ENCODE data around the gene SMARCA4.

Gene SMARCA4

DNA sequence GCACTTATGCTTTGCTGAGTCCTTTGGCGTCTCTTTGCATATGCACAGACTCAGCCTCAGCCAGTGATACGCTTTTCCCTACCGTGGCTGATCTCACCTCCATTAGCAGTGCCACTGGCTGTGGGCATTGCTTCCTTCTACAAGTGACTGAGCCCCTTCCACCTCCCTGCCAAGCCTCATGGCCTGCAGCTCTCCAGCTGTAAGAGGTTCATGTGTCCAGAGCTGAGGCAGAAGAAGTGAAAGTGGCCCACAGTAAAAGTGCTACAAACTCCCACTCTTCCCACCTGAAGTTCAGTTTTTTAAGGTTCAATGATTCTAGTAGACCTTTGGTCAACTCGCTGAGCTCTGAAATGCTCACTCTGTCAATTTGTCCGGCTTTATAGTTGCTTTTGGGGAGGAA lies 44.7 kb downstream of the SMARCA4 start:
- no peaks in the 10 kb centered on the region for H3K4me1 Mint-ChIP-seq (ENCODE audit: low read depth)
- no peak overlapping the region for H3K27ac Mint-ChIP-seq
- peaks cover 30% of the 10 kb centered on the region for H3K36me3 Mint-ChIP-seq (ENCODE audit: low read depth)
- H3K27me3 Mint-ChIP-seq (ENCODE audit: low read depth): no peaks in the 10 kb centered on the region
- H3K4me3 Mint-ChIP-seq: no peak overlapping the region
- no peaks in the 10 kb centered on the region for H3K9me3 Mint-ChIP-seq

DNA sequence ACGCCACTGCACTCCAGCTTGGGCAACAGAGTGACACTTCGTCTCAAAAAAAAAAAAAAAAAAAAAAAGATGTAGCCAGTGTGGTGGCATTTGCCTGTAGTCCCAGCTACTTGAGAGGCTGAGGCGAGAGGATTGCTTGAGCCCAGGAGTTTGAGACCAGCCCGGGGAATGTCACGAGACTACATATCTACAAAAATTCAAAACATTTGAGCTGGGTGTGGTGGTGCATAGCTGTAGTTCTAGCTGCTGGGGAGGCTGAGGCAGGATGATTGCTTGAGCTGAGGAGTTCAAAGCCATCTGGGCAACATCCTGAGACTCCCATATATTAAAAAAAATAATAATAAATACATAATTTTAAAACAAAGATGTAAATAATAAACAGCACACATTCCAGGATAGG lies 46.6 kb downstream of the SMARCA4 start:
- H3K27ac Mint-ChIP-seq: no peak overlapping the region
- H3K27me3 Mint-ChIP-seq (ENCODE audit: low read depth): no peaks in the 10 kb centered on the region
- H3K36me3 Mint-ChIP-seq (ENCODE audit: low read depth): peaks cover 33% of the 10 kb centered on the region
- no peaks in the 10 kb centered on the region for H3K4me1 Mint-ChIP-seq (ENCODE audit: low read depth)
- H3K4me3 Mint-ChIP-seq: no peak overlapping the region
- H3K9me3 Mint-ChIP-seq: no peaks in the 10 kb centered on the region

DNA sequence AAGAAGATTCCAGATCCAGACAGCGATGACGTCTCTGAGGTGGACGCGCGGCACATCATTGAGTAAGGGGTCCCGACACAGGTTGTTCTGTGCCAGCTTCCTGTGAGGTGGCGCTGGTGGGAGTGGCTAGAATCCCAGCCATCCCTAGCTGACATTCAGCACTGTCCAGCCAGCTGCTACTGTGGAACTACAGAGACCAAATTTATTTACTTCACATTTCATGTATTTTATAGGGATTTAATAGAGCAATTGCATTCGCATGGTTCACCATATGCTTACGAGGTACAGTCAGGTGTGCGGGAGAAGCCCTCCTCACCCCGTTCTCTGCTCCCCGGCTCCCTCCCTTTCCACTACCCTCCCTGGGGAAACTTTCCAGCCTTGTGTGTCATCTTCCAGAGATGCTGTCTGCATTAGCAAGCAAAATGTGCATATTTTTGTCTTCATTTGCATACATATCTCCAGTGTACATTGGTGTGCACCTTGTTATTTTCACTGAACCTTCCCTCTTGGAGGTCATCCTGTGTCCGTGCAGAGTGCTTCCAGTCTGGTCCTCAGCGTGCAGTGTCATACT lies 47.2 kb downstream of the SMARCA4 start:
- Mint-ChIP-seq H3K27ac (no peak overlapping the region), H3K36me3 (ENCODE audit: low read depth) (peaks cover 34% of the 10 kb centered on the region), H3K27me3 (ENCODE audit: low read depth) (no peaks in the 10 kb centered on the region)

DNA sequence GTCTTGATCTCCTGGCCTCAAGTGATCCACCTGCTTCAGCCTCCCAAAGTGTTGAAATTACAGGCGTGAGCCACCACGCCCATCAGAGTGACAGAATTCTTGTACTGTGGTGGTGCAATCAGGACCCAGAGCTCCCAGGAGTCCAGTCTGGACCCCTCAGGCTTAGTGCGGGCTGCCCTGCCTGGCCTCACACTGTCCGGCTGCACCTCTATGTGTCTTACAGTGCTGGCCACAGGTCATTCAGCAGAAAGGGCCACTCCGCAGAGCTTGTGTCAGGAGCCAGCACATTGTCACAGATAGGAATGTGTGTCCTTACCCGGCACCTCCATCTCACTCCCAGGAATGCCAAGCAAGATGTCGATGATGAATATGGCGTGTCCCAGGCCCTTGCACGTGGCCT lies 49.2 kb downstream of the SMARCA4 start:
- peaks cover 38% of the 10 kb centered on the region for H3K36me3 Mint-ChIP-seq (ENCODE audit: low read depth)
- no peaks in the 10 kb centered on the region for H3K27me3 Mint-ChIP-seq (ENCODE audit: low read depth)
- no peaks in the 10 kb centered on the region for H3K4me1 Mint-ChIP-seq (ENCODE audit: low read depth)
- H3K27ac Mint-ChIP-seq: no peak overlapping the region
- H3K9me3 Mint-ChIP-seq: no peaks in the 10 kb centered on the region
- no peak overlapping the region for H3K4me3 Mint-ChIP-seq

More for the DNA sequence above, 47.2 kb downstream of the SMARCA4 start:
- Mint-ChIP-seq H3K4me3 (no peak overlapping the region), H3K4me1 (ENCODE audit: low read depth) (no peaks in the 10 kb centered on the region), H3K9me3 (no peaks in the 10 kb centered on the region)

DNA sequence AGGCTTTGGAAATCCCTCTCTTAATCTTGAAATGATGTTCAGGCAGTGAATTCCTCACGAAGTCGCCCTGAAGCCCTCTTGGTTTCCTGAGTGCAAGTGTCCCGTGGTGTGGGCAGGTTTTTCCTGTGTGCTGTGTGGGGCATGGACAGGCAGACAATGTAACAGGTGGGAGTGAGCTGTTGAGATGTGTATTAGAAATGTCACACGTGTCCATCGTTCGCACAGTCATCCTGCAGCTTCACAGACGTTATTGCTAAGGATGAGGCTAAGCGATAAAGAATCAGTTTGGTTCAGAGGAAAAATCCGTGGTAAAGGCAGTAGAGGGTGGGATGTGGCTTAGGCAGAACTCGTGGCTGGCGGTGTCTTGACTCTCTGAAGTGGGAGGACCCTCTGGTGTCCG lies 51.7 kb downstream of the SMARCA4 start:
- Mint-ChIP-seq H3K27me3 (ENCODE audit: low read depth) (no peaks in the 10 kb centered on the region), H3K4me1 (ENCODE audit: low read depth) (no peaks in the 10 kb centered on the region), H3K27ac (no peak overlapping the region), H3K9me3 (no peaks in the 10 kb centered on the region), H3K36me3 (ENCODE audit: low read depth) (peaks cover 39% of the 10 kb centered on the region), H3K4me3 (no peak overlapping the region)

DNA sequence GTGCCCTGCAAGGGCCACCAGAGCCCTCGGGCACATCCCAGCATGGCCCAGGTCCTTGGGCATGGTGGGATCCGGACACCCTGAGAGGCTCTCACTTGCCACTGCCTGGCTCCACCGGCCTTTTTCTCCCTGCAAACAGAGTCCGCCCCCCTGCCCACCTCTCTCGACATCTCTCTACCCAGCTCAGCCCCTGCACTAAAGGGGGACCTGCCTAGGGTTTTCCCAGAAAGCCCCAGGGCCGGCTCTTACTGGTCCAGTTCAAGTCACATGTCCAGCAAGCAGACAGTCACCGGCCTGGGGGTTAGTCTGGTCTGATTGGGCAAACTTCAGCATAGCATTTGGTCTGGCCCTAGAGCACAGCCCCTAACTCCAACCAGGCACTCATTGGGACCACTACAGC lies 52.9 kb downstream of the SMARCA4 start:
- Mint-ChIP-seq H3K27me3 (ENCODE audit: low read depth) (no peaks in the 10 kb centered on the region), H3K36me3 (ENCODE audit: low read depth) (peaks cover 31% of the 10 kb centered on the region), H3K9me3 (no peaks in the 10 kb centered on the region), H3K27ac (no peak overlapping the region), H3K4me1 (ENCODE audit: low read depth) (no peaks in the 10 kb centered on the region), H3K4me3 (no peak overlapping the region)

DNA sequence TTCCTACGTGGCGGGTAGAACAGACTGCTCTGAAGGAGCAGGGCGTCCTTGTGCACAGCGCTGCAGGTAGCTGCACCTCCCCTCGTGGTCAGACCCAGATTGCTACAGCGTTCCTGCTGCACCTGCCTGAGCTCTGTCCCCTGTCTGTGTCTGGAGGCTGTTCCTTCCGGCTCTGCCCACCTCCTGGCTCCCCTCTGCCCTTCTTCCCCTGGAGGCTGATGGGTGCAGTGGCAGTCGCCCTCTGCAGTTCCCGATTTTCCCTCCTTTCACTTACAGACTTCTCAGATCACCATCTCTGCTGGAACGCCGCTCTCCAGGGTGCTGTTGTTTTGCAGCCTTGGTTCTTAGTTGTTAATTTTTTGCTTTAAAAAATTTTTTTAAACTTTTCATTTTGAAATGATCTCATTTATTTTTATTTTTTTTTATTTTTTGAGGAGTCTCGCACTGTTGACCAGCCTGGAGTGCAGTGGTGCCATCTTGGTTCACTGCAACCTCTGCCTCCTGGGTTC lies 53.6 kb downstream of the SMARCA4 start:
- Mint-ChIP-seq H3K27me3 (ENCODE audit: low read depth) (no peaks in the 10 kb centered on the region), H3K36me3 (ENCODE audit: low read depth) (peaks cover 33% of the 10 kb centered on the region), H3K27ac (no peak overlapping the region), H3K4me1 (ENCODE audit: low read depth) (no peaks in the 10 kb centered on the region), H3K9me3 (no peaks in the 10 kb centered on the region), H3K4me3 (no peak overlapping the region)

DNA sequence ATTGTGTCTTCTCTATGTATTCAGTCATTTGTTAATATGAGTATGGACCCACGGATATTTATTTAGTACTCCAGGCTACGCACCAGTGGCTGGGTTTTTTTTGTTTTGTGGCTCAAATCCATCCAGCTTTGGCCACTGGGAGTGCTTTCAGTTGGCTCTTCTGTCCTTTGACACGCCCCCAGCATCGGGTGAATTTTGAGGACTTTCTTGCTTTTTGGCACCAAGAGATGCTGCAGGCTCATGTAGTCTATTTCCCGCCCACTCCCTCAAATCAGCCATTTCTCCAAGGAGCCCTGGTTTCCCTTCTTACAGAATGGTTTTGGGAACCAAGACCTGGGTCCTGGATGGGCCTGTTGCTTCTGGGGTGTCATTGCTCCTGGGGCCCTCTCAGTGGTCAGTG lies 55.8 kb downstream of the SMARCA4 start:
- H3K36me3 Mint-ChIP-seq (ENCODE audit: low read depth): peaks cover 38% of the 10 kb centered on the region
- H3K27me3 Mint-ChIP-seq (ENCODE audit: low read depth): no peaks in the 10 kb centered on the region
- no peak overlapping the region for H3K4me3 Mint-ChIP-seq
- H3K4me1 Mint-ChIP-seq (ENCODE audit: low read depth): no peaks in the 10 kb centered on the region
- no peak overlapping the region for H3K27ac Mint-ChIP-seq
- H3K9me3 Mint-ChIP-seq: no peaks in the 10 kb centered on the region

DNA sequence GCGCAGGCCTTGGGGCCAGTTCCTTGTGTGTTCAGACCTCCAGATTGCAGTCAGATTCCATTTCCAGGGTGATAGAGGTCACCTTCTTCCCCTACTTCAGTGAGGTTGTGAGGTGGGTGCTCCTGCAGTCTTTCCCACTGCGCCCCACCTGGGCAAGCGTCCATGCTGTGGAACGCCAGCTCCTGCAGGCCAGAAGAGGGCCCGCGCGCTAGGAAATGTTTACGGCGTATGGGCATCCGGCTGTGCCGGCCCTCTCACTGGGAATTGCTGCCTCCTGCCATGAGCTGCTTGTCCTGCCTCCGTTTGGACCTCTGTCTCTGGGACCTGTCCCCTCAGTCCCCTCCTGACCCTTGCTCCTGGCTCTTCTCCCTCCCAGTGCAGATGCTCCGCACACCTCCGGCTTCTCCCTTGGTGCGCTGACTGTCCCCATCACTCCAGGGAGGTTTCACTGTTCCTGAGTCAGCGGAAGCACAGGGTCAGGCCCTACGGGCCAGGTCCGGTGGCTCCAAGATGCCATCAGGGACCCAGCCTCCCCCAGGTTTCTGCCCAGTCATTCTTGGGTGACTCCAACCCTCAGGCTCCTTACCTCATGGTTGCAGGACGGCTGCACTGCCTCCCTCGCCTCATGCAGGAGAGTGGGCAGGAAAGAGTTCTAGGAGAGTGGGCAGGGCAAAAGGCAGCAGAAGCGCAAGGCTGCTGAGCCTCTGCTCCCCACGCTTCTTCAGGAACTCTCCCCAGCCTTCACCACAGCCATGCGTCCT lies 56.6 kb downstream of the SMARCA4 start:
- Mint-ChIP-seq H3K27me3 (ENCODE audit: low read depth) (no peaks in the 10 kb centered on the region), H3K4me3 (no peak overlapping the region), H3K36me3 (ENCODE audit: low read depth) (peaks cover 34% of the 10 kb centered on the region), H3K4me1 (ENCODE audit: low read depth) (no peaks in the 10 kb centered on the region), H3K9me3 (no peaks in the 10 kb centered on the region), H3K27ac (no peak overlapping the region)

DNA sequence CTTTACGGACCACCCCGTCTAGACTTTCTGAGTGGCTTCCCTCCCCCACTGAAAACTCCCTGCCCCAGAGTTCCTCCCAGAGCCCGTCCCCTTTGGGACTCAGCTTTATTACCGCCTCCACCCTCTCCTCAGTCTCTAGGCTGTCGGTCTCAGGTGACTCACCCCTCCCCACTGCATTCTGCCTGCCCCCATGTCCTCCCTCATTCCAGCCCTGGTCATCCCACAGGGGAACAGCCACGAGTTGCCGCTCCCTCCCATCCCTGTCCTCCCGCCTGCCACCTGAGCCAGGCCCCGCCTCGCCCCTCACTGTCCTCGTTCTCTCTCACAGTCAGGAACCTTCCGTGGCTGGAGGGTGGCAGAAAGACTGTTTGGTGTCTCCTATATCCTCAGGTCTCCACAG lies 57.3 kb downstream of the SMARCA4 start:
- Mint-ChIP-seq H3K27ac (no peak overlapping the region), H3K4me1 (ENCODE audit: low read depth) (no peaks in the 10 kb centered on the region), H3K4me3 (no peak overlapping the region), H3K27me3 (ENCODE audit: low read depth) (no peaks in the 10 kb centered on the region), H3K9me3 (no peaks in the 10 kb centered on the region), H3K36me3 (ENCODE audit: low read depth) (peaks cover 30% of the 10 kb centered on the region)

DNA sequence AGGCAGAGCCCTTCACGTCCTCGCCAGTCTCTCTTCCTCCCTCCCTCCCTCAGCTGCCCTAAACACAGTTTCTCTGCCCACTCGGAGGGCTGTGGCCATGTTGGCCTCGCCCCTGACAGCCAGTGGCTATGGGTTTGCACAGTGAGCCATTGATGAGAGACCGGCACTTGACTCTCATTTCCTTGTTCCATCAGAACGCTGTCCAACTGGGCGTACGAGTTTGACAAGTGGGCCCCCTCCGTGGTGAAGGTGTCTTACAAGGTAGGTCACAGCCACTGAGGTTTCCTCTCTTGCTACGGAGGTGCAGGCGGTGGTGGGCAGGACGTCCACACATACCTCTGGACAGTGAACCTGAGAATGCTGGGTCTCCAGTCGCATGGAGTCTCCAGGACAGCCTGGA lies 57.9 kb downstream of the SMARCA4 start:
- H3K9me3 Mint-ChIP-seq: no peaks in the 10 kb centered on the region
- peaks cover 29% of the 10 kb centered on the region for H3K36me3 Mint-ChIP-seq (ENCODE audit: low read depth)
- H3K4me3 Mint-ChIP-seq: no peak overlapping the region
- H3K4me1 Mint-ChIP-seq (ENCODE audit: low read depth): no peaks in the 10 kb centered on the region
- no peaks in the 10 kb centered on the region for H3K27me3 Mint-ChIP-seq (ENCODE audit: low read depth)
- H3K27ac Mint-ChIP-seq: no peak overlapping the region

DNA sequence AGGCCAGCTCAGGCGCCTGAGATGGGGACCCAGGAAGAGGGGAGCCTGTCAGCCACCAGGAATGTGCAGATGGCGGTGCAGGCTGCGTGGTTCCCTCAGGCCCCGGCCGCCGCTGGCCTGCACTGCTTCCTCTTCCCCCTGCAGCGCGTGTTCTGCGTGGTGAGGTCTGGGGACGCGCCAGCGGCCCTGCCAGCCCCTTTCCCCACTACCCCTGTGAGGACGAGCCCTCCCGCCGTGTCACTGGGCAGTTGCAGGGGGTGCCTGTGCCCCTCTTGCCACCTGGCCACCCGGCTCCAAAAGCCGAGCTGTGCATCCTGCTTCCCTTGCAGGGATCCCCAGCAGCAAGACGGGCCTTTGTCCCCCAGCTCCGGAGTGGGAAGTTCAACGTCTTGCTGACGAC lies 58.4 kb downstream of the SMARCA4 start:
- Mint-ChIP-seq H3K36me3 (ENCODE audit: low read depth) (peaks cover 27% of the 10 kb centered on the region), H3K4me3 (no peak overlapping the region), H3K27ac (no peak overlapping the region), H3K27me3 (ENCODE audit: low read depth) (no peaks in the 10 kb centered on the region), H3K9me3 (no peaks in the 10 kb centered on the region), H3K4me1 (ENCODE audit: low read depth) (no peaks in the 10 kb centered on the region)

DNA sequence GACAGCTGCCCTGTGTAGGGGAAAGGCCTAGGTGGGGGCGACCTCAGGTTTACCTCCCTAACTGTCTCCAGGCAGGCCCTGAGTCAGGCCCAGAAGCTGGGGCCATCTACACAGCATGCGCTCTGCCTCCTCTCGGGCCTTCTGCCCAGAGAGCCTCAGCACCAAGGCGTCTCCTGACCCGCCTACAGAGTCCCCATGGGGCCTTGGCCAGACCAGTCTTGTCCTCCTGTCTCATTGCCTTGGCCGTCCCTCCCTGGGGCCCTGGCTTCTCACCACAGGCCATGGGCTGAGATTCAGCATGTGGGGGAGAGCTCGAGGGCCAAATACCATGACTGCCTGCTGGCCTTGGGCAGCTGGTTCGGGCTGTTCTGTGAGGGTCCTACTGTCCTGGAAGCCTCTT lies 59.0 kb downstream of the SMARCA4 start:
- no peaks in the 10 kb centered on the region for H3K9me3 Mint-ChIP-seq
- H3K27ac Mint-ChIP-seq: no peak overlapping the region
- no peaks in the 10 kb centered on the region for H3K4me1 Mint-ChIP-seq (ENCODE audit: low read depth)
- peaks cover 24% of the 10 kb centered on the region for H3K36me3 Mint-ChIP-seq (ENCODE audit: low read depth)
- H3K27me3 Mint-ChIP-seq (ENCODE audit: low read depth): no peaks in the 10 kb centered on the region
- H3K4me3 Mint-ChIP-seq: no peak overlapping the region

DNA sequence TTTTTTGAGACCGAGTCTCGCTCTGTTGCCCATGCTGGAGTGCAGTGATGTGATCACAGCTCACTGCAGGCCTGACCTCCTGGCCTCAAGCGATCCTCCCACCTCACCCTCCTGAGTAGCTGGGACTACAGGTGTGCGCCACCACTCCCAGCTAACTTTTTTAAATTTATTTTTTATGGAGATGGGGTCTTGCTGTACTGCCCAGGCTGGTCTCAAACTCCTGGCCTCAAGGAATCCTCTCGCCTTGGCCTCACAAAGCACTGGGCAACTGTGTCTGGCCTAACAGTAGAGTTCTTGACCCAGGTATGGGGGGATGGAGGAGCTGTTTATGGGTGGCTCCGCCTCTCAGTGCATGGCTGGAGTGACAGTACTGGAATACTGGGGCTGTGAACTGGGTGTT lies 59.6 kb downstream of the SMARCA4 start:
- Mint-ChIP-seq H3K27ac (no peak overlapping the region), H3K4me3 (no peak overlapping the region), H3K36me3 (ENCODE audit: low read depth) (peaks cover 22% of the 10 kb centered on the region), H3K27me3 (ENCODE audit: low read depth) (no peaks in the 10 kb centered on the region), H3K4me1 (ENCODE audit: low read depth) (no peaks in the 10 kb centered on the region), H3K9me3 (no peaks in the 10 kb centered on the region)

DNA sequence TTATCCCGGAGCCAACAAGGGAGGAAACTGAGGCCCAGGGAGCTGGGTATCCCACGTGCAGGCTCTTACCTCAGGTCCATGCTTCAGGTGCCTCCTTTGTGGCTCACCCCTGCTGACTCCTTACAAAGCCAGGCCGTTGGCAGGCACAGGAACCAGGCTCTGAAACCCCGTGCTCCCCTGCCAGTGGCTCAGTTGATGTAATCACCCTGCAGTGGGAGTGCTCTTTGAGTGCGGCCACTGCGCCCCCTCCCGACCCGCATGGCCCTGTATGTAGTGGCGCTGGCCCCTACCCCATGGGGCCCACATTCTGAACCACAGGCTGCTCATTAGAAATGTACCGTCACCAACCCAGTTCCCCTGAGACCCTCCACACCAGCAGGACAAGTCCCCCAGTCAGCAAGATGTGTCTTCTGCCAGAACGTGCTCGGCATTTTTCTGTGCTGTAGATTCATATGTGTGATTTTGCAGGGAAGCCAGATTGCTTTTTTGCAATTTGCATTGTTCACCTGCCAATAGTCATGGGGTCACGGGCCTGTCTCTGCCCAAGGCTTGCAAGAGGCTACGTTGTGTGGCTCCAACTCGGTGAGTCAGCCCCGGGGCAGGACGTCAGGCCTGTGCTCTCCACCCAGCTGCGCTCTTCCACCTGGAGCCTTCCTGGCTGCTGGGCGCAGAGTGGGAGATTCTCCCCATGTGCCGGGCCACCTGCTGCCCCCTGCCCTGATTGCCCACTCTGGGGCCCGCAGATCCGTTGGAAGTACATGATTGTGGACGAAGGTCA lies 60.3 kb downstream of the SMARCA4 start:
- Mint-ChIP-seq H3K27me3 (ENCODE audit: low read depth) (no peaks in the 10 kb centered on the region), H3K9me3 (no peaks in the 10 kb centered on the region), H3K36me3 (ENCODE audit: low read depth) (peaks cover 26% of the 10 kb centered on the region), H3K4me3 (no peak overlapping the region), H3K4me1 (ENCODE audit: low read depth) (no peaks in the 10 kb centered on the region), H3K27ac (peak overlapping the region; percentile 41)

All from T-helper 1 cell treated with Interleukin-12 subunit alpha and Interleukin-12 subunit beta and Interleukin-4 antibody, amounts not matched to agents 30 μg/mL and 1 μg/mL, for 36 hours (primary cell).